ENCODE measurements around the gene PIGV. TPM values are rescaled to one million over a fixed set of nuclear protein-coding genes. Genes with fewer than 3 reads are reported as not detected.

Gene PIGV
- total RNA-seq, 4 donors from 2014 or later: 11.8 to 15.2 (median 13.7) TPM

- no peaks in the 10 kb centered on the region for H3K9me3 ChIP-seq
- WGBS: 78% methylated on average over 8 of the region's 8 CpGs
- H3K4me3 ChIP-seq: no peak overlapping the region
- DNase-seq (ENCODE audit: extremely low spot score): no peak
- TF ChIP-seq CTCF (IDR thresholded peaks at IDR 0.05): no peak
- no peak for TF ChIP-seq EP300 (IDR thresholded peaks at IDR 0.05)
- TF ChIP-seq POLR2AphosphoS5 (IDR thresholded peaks at IDR 0.05): no peak
- TF ChIP-seq POLR2A (IDR thresholded peaks at IDR 0.05; ENCODE audit: low read depth): no peak
- intact Hi-C loops (cut with DNase I): no loop called here
- H3K27me3 ChIP-seq: no peaks in the 10 kb centered on the region
- H3K4me1 ChIP-seq: peaks cover 65 to 82% (median 72%) of the 10 kb centered on the region in 4 donors
- peaks cover 0 to 54% (median 35%) of the 10 kb centered on the region in 4 donors for H3K36me3 ChIP-seq
- H3K27ac ChIP-seq (replicated peaks in 1 of 4): peak overlapping the region in 3 of 4 donors; percentile 28 to 64 (median 38)
Measured at GRCh38 chr1:26743426-26744059, 44.2 kb upstream of the PIGV start.

DNA sequence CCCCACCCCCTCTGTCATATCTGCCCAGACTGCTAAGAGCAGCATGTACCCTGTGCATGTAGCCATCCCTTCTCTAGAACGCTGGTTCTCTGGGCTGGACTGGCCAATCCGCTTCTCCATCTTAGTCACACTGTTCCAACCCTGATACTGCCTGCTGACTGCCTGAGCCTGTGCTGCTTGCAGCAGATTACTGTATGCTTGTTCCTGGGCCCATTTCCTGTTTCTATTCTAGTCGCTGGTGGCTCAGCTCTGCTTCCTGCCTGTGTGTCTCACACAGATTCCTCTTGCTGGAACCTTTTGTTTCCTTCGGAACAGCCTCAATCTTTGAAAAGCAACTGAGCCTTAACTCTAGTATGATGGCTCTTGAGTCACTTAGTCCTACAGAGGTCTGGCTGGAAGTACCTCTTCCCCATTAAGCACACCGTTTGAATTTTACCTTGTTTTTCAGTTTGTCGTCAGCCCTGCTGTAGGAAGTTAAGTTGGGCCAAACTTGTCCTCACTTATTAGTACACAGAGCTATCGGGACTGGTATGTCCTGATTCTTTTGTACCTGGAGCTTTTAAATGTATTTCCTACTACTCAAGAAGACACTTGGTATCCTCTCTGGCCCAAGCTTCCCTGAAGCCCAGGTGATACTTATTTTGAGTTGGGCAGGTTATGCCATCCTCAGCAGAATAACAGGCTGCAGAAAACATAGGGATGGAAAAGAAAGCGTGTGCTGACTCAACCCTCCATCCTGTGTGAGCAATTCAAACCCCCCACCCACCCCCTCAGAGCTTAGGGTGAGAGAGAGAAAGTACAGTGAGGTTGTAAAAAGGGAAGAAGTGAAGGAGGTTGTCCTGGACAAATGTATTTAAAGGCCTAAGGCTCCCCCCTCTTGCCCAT, 43.4 kb upstream of the PIGV start:
- 37% methylated on average over 8 of the region's 8 CpGs for WGBS
- no peak for DNase-seq (ENCODE audit: extremely low spot score)
- Histone ChIP-seq H3K36me3 (peaks cover 3 to 50% (median 33%) of the 10 kb centered on the region in 4 donors), H3K4me3 (no peak overlapping the region), H3K27ac (replicated peaks in 1 of 4) (peak overlapping the region; percentile 50 to 64 (median 60)), H3K27me3 (no peaks in the 10 kb centered on the region), H3K4me1 (peaks cover 67 to 83% (median 78%) of the 10 kb centered on the region in 4 donors), H3K9me3 (no peaks in the 10 kb centered on the region)
- no peak for TF ChIP-seq EP300 (IDR thresholded peaks at IDR 0.05)
- peak; percentile 59 to 79 for TF ChIP-seq POLR2AphosphoS5 (IDR thresholded peaks at IDR 0.05)
- TF ChIP-seq CTCF (IDR thresholded peaks at IDR 0.05): no peak
- intact Hi-C loops (cut with DNase I): no loop called here

- H3K27ac ChIP-seq (replicated peaks in 1 of 4): peak overlapping the region; percentile 50 to 64 (median 60)
- intact Hi-C loops (cut with DNase I): no loop called here
- no peak for TF ChIP-seq POLR2A (IDR thresholded peaks at IDR 0.05; ENCODE audit: low read depth)
- TF ChIP-seq CTCF (IDR thresholded peaks at IDR 0.05): no peak
- TF ChIP-seq POLR2AphosphoS5 (IDR thresholded peaks at IDR 0.05): no peak
- no peak for TF ChIP-seq EP300 (IDR thresholded peaks at IDR 0.05)
Measured at GRCh38 chr1:26745191-26745590, 42.6 kb upstream of the PIGV start.

GRCh38 chr1:26747048-26747447, 40.7 kb upstream of the PIGV start:
- DNase-seq (ENCODE audit: extremely low spot score): no peak
- Histone ChIP-seq H3K4me1 (peaks cover 73 to 88% (median 75%) of the 10 kb centered on the region in 4 donors), H3K27ac (replicated peaks in 1 of 4) (no peak overlapping the region), H3K36me3 (peaks cover 6 to 47% (median 28%) of the 10 kb centered on the region in 4 donors), H3K4me3 (no peak overlapping the region), H3K27me3 (no peaks in the 10 kb centered on the region), H3K9me3 (no peaks in the 10 kb centered on the region)
- 96% methylated on average over 5 of the region's 5 CpGs for WGBS
- TF ChIP-seq CTCF (IDR thresholded peaks at IDR 0.05): no peak
- TF ChIP-seq POLR2AphosphoS5 (IDR thresholded peaks at IDR 0.05): no peak
- TF ChIP-seq EP300 (IDR thresholded peaks at IDR 0.05): no peak
- TF ChIP-seq POLR2A (IDR thresholded peaks at IDR 0.05; ENCODE audit: low read depth): no peak
- intact Hi-C loops (cut with DNase I): no loop called here

More at GRCh38 chr1:26745191-26745590, 42.6 kb upstream of the PIGV start:
- Histone ChIP-seq H3K4me1 (peaks cover 67 to 83% (median 81%) of the 10 kb centered on the region in 4 donors), H3K27me3 (no peaks in the 10 kb centered on the region), H3K36me3 (peaks cover 6 to 55% (median 36%) of the 10 kb centered on the region in 4 donors), H3K9me3 (no peaks in the 10 kb centered on the region), H3K4me3 (no peak overlapping the region)
- no peak for DNase-seq (ENCODE audit: extremely low spot score)
- 69% methylated on average over 5 of the region's 5 CpGs for WGBS

Measured in esophagus muscularis mucosa (tissue), 4 donors.